ENCODE data around the gene ENO4.

- TF ChIP-seq CTCF (IDR thresholded peaks at IDR 0.05; ENCODE audit: insufficient read depth, low read length, poor library complexity, severe bottlenecking) (no peak), EZH2phosphoT487 (conservative IDR thresholded peaks at IDR 0.05; ENCODE audit: low read length) (no peak)
These were observed 28.1 kb downstream of the ENO4 start for GRCh38 chr10:116877391-116877790.
